Keratinocyte (primary cell): Measurements from ENCODE around the gene CPVL. TPM values are rescaled to one million over a fixed set of nuclear protein-coding genes. Genes with fewer than 3 reads are reported as not detected.

ENCODE experiments used
- DNase-seq: peaks from one replicate; pipeline ENCODE4 v3.0.0-alpha.2; 2011; ENCODE audit warnings: low read depth, missing footprints, low spot score
- FAIRE-seq: peaks from 2 replicates; lab custom pipeline; 2011; peaks lifted over from hg19 to GRCh38; lab: Jason Lieb, UNC
- H2AFZ ChIP-seq: 2 replicates; pipeline ENCODE4 v1.6.0; 2012; ENCODE audit warnings: low read length, control low read depth, inconsistent platforms; ENCODE audit not compliant: control insufficient read depth
- H3K27ac ChIP-seq: 2 replicates; pipeline ENCODE4 v1.5.1; 2011; ENCODE audit warnings: low read length; ENCODE audit not compliant: control insufficient read depth, insufficient read depth
- H3K27me3 ChIP-seq: 3 replicates; pipeline ENCODE4 v1.6.0; 2011; ENCODE audit warnings: low read length; ENCODE audit not compliant: control insufficient read depth, insufficient read depth; ENCODE audit errors: extremely low read depth
- H3K36me3 ChIP-seq, 2 experiments: 2 replicates in 1 of 2; 3 replicates in 1 of 2; pipeline ENCODE4 v1.5.1; 2011; ENCODE audit warnings: low read length in 2 of 2, mild to moderate bottlenecking in 1 of 2; ENCODE audit not compliant: control insufficient read depth in 2 of 2, insufficient read depth in 2 of 2; ENCODE audit errors: extremely low read depth in 1 of 2
- H3K4me1 ChIP-seq: 3 replicates; pipeline ENCODE4 v1.5.1; 2011; ENCODE audit warnings: low read length; ENCODE audit not compliant: control insufficient read depth, insufficient read depth; ENCODE audit errors: extremely low read depth
- H3K4me2 ChIP-seq: 3 replicates; pipeline ENCODE4 v1.6.0; 2011; ENCODE audit warnings: low read depth, low read length; ENCODE audit not compliant: control insufficient read depth, insufficient read depth; ENCODE audit errors: extremely low read depth
- H3K4me3 ChIP-seq, 3 experiments: fragments of 200-600 bp in 1 of 3; sonication (generic) in 1 of 3; 2 replicates in 2 of 3; 3 replicates in 1 of 3; pipeline ENCODE4 v1.5.1; 2011 to 2016; ENCODE audit warnings: low read length in 3 of 3, mild to moderate bottlenecking in 3 of 3, control low read depth in 2 of 3, inconsistent platforms in 1 of 3, low read depth in 1 of 3, mixed read lengths in 1 of 3, mixed run types in 1 of 3, moderate library complexity in 1 of 3; ENCODE audit not compliant: control insufficient read depth in 2 of 3, insufficient read depth in 2 of 3; ENCODE audit errors: extremely low read depth in 1 of 3
- H3K79me2 ChIP-seq: 2 replicates; pipeline ENCODE4 v1.6.0; 2012; ENCODE audit warnings: low read length; ENCODE audit not compliant: control insufficient read depth, insufficient read depth
- H3K9ac ChIP-seq: 3 replicates; pipeline ENCODE4 v1.6.0; 2011; ENCODE audit warnings: low read length; ENCODE audit not compliant: control insufficient read depth, insufficient read depth; ENCODE audit errors: extremely low read depth
- H3K9me1 ChIP-seq: 3 replicates; pipeline ENCODE4 v1.6.0; 2011; ENCODE audit warnings: low read length; ENCODE audit not compliant: control insufficient read depth, insufficient read depth; ENCODE audit errors: extremely low read depth
- H3K9me3 ChIP-seq: 2 replicates; pipeline ENCODE4 v1.5.1; 2012; ENCODE audit warnings: low read depth, low read length; ENCODE audit not compliant: control insufficient read depth
- H4K20me1 ChIP-seq: 3 replicates; pipeline ENCODE4 v1.6.0; 2011; ENCODE audit warnings: low read length; ENCODE audit not compliant: control insufficient read depth, insufficient read depth; ENCODE audit errors: extremely low read depth
- CTCF ChIP-seq, 3 experiments: IDR thresholded peaks in 1 of 3; conservative IDR thresholded peaks in 1 of 3; optimal IDR thresholded peaks in 1 of 3; 2 replicates in 2 of 3; 3 replicates in 1 of 3; pipeline versions ENCODE3 to v1.5.1; 2011; ENCODE audit warnings: low read length in 3 of 3, mild to moderate bottlenecking in 3 of 3, moderate library complexity in 2 of 3, control low read depth in 1 of 3, inconsistent platforms in 1 of 3; ENCODE audit not compliant: insufficient read depth in 2 of 3; ENCODE audit errors: extremely low read depth in 1 of 3
- EZH2 ChIP-seq: IDR thresholded peaks from one replicate; pipeline ENCODE4 v1.6.1; 2012; ENCODE audit warnings: inconsistent platforms, mild to moderate bottlenecking, low read length, moderate library complexity
- dilution Hi-C: fragments of 300-500 bp; cut with MboI; formaldehyde crosslinking; loops from one replicate; pipeline ENCODE4 v1.7.0; 2020; ENCODE audit warnings: low sequenced_read_pairs; ENCODE audit not compliant: extremely low pct_ligation_motif_present
- polyA plus RNA-seq, 5 experiments: library from polyadenylated mRNA; depleted of rRNA in 3 of 5; stranded (reverse) in 3 of 5; stranded (forward) in 1 of 5; unstranded in 1 of 5; fragments of >200 nt; gene quantifications; 1 replicate in 1 of 5; 2 replicates in 3 of 5; 3 replicates in 1 of 5; pipeline versions ENCODE4 v1.2.1 to v1.2.3, GENCODE V29; 2011 to 2012; ENCODE audit warnings: missing spikeins in 2 of 5, low read depth in 1 of 5, low replicate concordance in 1 of 5

CPVL gene
- polyA plus RNA-seq, 1 donor (not counting 4 experiments of a cell fraction or from before 2014, with no cell fraction given) = 9.8 TPM

DNA sequence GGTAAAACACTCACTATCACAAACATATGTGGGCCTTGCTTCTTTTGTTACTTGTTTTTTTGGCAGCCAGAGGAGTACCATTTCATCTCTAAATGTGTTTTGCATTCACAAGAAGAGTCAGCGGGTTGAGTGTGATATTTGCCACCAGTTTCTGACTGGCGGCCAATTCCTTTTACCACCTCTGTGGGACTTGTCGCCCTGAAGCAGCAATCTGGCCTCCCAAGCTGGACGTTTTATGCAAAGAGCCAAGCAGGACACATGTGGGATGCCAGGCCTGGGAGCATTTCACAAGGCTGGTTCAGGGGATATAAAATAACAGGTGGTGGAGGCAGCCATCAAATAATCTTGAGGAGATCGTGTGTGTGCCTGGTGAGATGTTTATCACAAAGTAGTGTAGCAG lies 126.4 kb downstream of the CPVL start:
- Histone ChIP-seq H3K4me3 (no peak overlapping the region), H2AFZ (no peak overlapping the region), H3K27me3 (no peaks in the 10 kb centered on the region), H3K9ac (no peak overlapping the region), H3K9me1 (no peaks in the 10 kb centered on the region), H3K9me3 (no peaks in the 10 kb centered on the region), H3K36me3 (no peaks in the 10 kb centered on the region), H3K79me2 (no peaks in the 10 kb centered on the region), H3K4me1 (no peaks in the 10 kb centered on the region), H3K27ac (no peak overlapping the region), H3K4me2 (no peak overlapping the region), H4K20me1 (no peaks in the 10 kb centered on the region)
- DNase-seq (no peak), FAIRE-seq (no peak)
- dilution Hi-C loops = no loop called here
- no peak for TF ChIP-seq EZH2
- no peak for TF ChIP-seq CTCF (optimal IDR thresholded peaks at IDR 0.05 in 1 of 3, IDR thresholded peaks at IDR 0.05 in 1 of 3, conservative IDR thresholded peaks at IDR 0.05 in 1 of 3; ENCODE audit: extremely low read depth in 1 of 3, insufficient read depth in 2 of 3, low read length in 3 of 3)

DNA sequence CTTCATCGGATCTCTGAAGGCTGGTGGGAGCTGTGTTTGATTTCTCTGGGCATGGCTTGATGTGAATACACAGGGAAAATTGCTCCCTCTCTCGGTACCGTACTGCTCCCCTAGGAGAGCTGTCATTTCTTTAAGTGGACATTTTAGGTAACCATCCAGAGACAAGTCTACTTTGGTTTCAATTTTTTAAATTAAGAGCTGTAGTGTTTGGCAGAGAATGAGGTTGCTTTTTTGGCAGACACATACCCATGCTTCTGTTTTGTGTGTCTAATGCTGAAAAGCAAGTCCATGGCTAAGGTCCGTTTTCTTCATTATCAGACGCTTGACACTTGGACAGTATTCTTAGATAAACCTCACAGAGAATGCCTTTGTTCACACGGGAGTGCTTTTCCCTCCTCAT lies 127.0 kb downstream of the CPVL start:
- Histone ChIP-seq H3K4me1 (no peaks in the 10 kb centered on the region), H3K27me3 (no peaks in the 10 kb centered on the region), H3K9ac (no peak overlapping the region), H3K4me3 (no peak overlapping the region), H3K9me1 (no peaks in the 10 kb centered on the region), H3K36me3 (no peaks in the 10 kb centered on the region), H3K27ac (no peak overlapping the region), H4K20me1 (no peaks in the 10 kb centered on the region), H3K79me2 (no peaks in the 10 kb centered on the region), H2AFZ (no peak overlapping the region), H3K4me2 (no peak overlapping the region), H3K9me3 (no peaks in the 10 kb centered on the region)
- FAIRE-seq (no peak), DNase-seq (no peak)
- dilution Hi-C loops = no loop called here
- TF ChIP-seq EZH2 (no peak), CTCF (optimal IDR thresholded peaks at IDR 0.05 in 1 of 3, IDR thresholded peaks at IDR 0.05 in 1 of 3, conservative IDR thresholded peaks at IDR 0.05 in 1 of 3; ENCODE audit: extremely low read depth in 1 of 3, insufficient read depth in 2 of 3, low read length in 3 of 3) (no peak)
